ENCODE results near the gene HSD17B10.

DNA sequence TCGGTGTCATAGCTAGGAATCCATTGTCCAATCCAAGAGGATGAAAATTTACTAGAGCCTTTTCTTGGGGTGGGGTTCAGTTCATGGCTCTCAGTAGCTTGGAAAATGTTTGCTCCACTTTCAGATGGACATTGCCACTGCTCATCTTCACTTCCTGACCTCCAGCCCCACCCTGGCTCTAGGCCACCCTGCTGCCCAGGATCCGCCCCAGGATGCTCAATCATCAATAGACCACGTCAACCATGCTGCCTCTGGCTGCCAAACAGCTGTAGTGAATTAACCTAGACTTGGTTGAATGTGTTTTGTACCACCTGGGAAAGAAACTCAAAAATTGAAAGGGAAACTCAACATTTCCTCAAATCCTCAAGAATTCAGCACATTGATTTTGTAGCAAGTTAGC is 37.2 kb upstream of the HSD17B10 start:
- TF ChIP-seq POLR2A (IDR thresholded peaks at IDR 0.05), result no peak
- TF ChIP-seq, protein P1, sequence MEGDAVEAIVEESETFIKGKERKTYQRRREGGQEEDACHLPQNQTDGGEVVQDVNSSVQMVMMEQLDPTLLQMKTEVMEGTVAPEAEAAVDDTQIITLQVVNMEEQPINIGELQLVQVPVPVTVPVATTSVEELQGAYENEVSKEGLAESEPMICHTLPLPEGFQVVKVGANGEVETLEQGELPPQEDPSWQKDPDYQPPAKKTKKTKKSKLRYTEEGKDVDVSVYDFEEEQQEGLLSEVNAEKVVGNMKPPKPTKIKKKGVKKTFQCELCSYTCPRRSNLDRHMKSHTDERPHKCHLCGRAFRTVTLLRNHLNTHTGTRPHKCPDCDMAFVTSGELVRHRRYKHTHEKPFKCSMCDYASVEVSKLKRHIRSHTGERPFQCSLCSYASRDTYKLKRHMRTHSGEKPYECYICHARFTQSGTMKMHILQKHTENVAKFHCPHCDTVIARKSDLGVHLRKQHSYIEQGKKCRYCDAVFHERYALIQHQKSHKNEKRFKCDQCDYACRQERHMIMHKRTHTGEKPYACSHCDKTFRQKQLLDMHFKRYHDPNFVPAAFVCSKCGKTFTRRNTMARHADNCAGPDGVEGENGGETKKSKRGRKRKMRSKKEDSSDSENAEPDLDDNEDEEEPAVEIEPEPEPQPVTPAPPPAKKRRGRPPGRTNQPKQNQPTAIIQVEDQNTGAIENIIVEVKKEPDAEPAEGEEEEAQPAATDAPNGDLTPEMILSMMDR (IDR thresholded peaks at IDR 0.05), result no peak

Data from adrenal gland (tissue), 5 donors.